H7 (cell line): ENCODE data around the gene HSPB9. TPM values are rescaled to one million over a fixed set of nuclear protein-coding genes. Genes with fewer than 3 reads are reported as not detected.

Experiments used
- DNase-seq: peaks from one replicate; pipeline ENCODE4 v3.0.0; 2012
- H3K27me3 ChIP-seq: 2 replicates; pipeline ENCODE4 v1.6.0; 2011; ENCODE audit warnings: mild to moderate bottlenecking, low read length; ENCODE audit not compliant: control insufficient read depth, insufficient read depth
- H3K36me3 ChIP-seq: replicated peaks from 2 replicates; pipeline ENCODE4 v1.5.1; 2011; ENCODE audit warnings: low read length; ENCODE audit not compliant: control insufficient read depth, insufficient read depth
- H3K4me3 ChIP-seq: 2 replicates; pipeline ENCODE4 v1.5.1; 2011; ENCODE audit warnings: low read depth, mild to moderate bottlenecking, control low read depth, low read length, moderate library complexity; ENCODE audit not compliant: insufficient read depth
- total RNA-seq: library from RNA; depleted of rRNA; stranded (reverse); fragments of >200 nt; shearing (Covaris generic); gene quantifications from 2 replicates; pipeline ENCODE4 v1.2.3, GENCODE V29; 2014; rRNA removed

HSPB9 gene
- total RNA-seq, 1 experiment from 2014 or later = 0.10 TPM

- H3K36me3 ChIP-seq = no peaks in the 10 kb centered on the region
- no peak overlapping the region for H3K4me3 ChIP-seq
- DNase-seq = no peak
- no peaks in the 10 kb centered on the region for H3K27me3 ChIP-seq
Measured at GRCh38 chr17:42165751-42166150, 43.1 kb downstream of the HSPB9 start.

DNA sequence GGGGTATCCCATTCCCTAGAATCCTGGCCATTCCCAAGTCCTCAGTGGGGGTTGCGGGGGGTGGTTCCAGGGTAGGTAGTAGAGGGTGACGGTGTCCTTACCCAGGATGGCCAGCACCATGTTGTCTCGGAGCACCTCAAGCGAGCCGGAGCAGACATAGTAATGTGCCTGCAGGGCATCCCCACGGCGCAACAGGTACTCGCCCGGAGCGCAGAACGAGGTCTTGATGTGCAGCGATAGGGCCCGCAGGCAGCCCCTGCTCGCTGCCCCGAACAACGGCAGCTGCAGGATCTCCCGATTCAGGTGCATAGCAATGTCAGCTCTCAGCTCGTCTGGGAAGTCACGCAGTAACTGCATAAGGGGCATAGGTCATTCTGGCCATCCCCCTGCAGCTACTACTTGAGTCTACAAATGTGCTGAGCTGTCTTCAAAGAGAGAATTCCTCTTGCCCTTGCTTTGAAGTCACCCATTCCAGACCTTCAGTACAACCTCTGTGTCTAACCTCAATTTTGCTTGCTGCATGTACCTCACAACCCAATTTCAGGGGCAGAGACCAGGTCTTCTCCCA, 43.7 kb downstream of the HSPB9 start:
- Histone ChIP-seq H3K36me3 (no peaks in the 10 kb centered on the region), H3K4me3 (no peak overlapping the region), H3K27me3 (no peaks in the 10 kb centered on the region)
- DNase-seq = no peak

GRCh38 chr17:42167807-42168206, 45.2 kb downstream of the HSPB9 start:
- DNase-seq = no peak
- Histone ChIP-seq H3K36me3 (no peaks in the 10 kb centered on the region), H3K4me3 (no peak overlapping the region), H3K27me3 (no peaks in the 10 kb centered on the region)

DNA sequence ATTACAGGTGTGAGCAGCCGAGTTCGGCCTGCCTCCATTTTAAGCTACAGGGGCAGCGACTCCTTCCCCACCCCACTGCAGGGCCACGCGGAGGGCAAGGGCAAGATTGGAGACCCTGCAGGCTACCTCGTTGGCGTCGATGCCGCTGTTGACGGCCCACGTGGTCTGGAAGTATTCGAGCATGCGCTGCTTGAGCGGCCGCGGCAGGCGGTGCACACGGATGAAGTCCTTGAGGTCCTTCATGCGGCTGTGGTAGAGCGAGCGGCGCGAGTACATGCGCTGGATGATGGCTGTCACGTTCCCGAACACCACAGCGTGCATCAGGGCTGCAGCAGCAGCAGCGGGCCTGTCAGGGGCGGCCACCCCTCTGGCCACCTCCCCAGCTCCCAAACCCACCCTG, 46.7 kb downstream of the HSPB9 start:
- no peaks in the 10 kb centered on the region for H3K36me3 ChIP-seq
- DNase-seq = no peak
- no peaks in the 10 kb centered on the region for H3K27me3 ChIP-seq
- H3K4me3 ChIP-seq = no peak overlapping the region

GRCh38 chr17:42171831-42172230, 49.2 kb downstream of the HSPB9 start:
- no peaks in the 10 kb centered on the region for H3K36me3 ChIP-seq
- no peak overlapping the region for H3K4me3 ChIP-seq
- DNase-seq = peak; percentile 86
- H3K27me3 ChIP-seq = no peaks in the 10 kb centered on the region

Other genes with a start within 250 kb of the HSPB9 start
- 235 and 260 TPM in 2 replicates for gene ACLY, start 203.9 kb upstream of the HSPB9 start, total RNA-seq
- gene ODAD4, start 192.2 kb upstream of the HSPB9 start, total RNA-seq = 0.28 and 0.85 TPM in 2 replicates
- gene CNP, start 156.0 kb upstream of the HSPB9 start, total RNA-seq = 32.8 and 46.1 TPM in 2 replicates
- 83.4 and 97.3 TPM in 2 replicates for gene DNAJC7, start 105.4 kb upstream of the HSPB9 start, total RNA-seq
- 31.4 and 35.0 TPM in 2 replicates for gene NKIRAS2, start 102.7 kb upstream of the HSPB9 start, total RNA-seq
- gene C17orf113, start 72.2 kb upstream of the HSPB9 start, total RNA-seq = 1.0 and 1.1 TPM in 2 replicates
- gene ZNF385C, start 24.3 kb upstream of the HSPB9 start, total RNA-seq = 2.7 and 3.8 TPM in 2 replicates
- 1.2 and 5.6 TPM in 2 replicates for gene DHX58, start 10.1 kb upstream of the HSPB9 start, total RNA-seq
- 24.8 and 26.0 TPM in 2 replicates for gene KAT2A, start 1.4 kb upstream of the HSPB9 start, total RNA-seq
- 82.9 and 91.4 TPM in 2 replicates for gene RAB5C, start 32.2 kb downstream of the HSPB9 start, total RNA-seq
- 0.10 TPM in 1 of 2 replicates, not detected in the other for gene KCNH4, start 58.3 kb downstream of the HSPB9 start, total RNA-seq
- 0.26 TPM in 1 of 2 replicates, not detected in the other for gene HCRT, start 62.6 kb downstream of the HSPB9 start, total RNA-seq
- gene GHDC, start 71.7 kb downstream of the HSPB9 start, total RNA-seq = 11.5 and 24.3 TPM in 2 replicates
- 30.7 and 41.3 TPM in 2 replicates for gene STAT5B, start 153.6 kb downstream of the HSPB9 start, total RNA-seq
- 9.4 and 13.2 TPM in 2 replicates for gene STAT5A, start 165.7 kb downstream of the HSPB9 start, total RNA-seq